HepG2 (cell line): Measurements from ENCODE around the gene FDXR. TPM values are rescaled to one million over a fixed set of nuclear protein-coding genes. Genes with fewer than 3 reads are reported as not detected.

ENCODE experiments used
- ATAC-seq: fragments of 200-7000 bp; cut with Tn5 transposase; 3 replicates; pipeline ENCODE4 v1.9.1; 2020; ENCODE audit warnings: mild to moderate bottlenecking, moderate library complexity
- BruUV-seq: library from RNA; stranded (reverse); fragments of 400-500 nt; replicated peaks from 2 replicates; lab custom pipeline; 2021; lab: Mats Ljungman, UMichigan
- CTCF ChIA-PET: fragments of 300-600 bp; formaldehyde crosslinking; extraction: SDS; loops from one replicate; lab custom pipeline; 2021; ENCODE audit warnings: low total read pairs, inconsistent platforms, low intra/inter-chr PET ratio; lab: Yijun Ruan, JAX
- POLR2A ChIA-PET: fragments of 350-600 bp; sonication (Branson Sonifier 250); formaldehyde crosslinking; loops from one replicate; lab custom pipeline; 2020; ENCODE audit warnings: antibody characterized with exemption, inconsistent platforms; lab: Yijun Ruan, JAX
- DNase-seq: peaks from one replicate; pipeline ENCODE4 v3.0.0-alpha.2; 2015; ENCODE audit warnings: low spot score
- FAIRE-seq: peaks from 3 replicates; lab custom pipeline; 2011; peaks lifted over from hg19 to GRCh38; lab: Jason Lieb, UNC
- H2AFZ ChIP-seq: one replicate; pipeline ENCODE4 v1.6.1; 2011; ENCODE audit warnings: low read length, inconsistent platforms
- H3K27ac ChIP-seq: fragments of 300-600 bp; 3 replicates; pipeline ENCODE4 v1.8.0; 2011; ENCODE audit warnings: mixed run types, mild to moderate bottlenecking, mixed read lengths, low read length, inconsistent platforms; ENCODE audit not compliant: insufficient read depth; ENCODE audit errors: extremely low read length
- H3K27me3 ChIP-seq, 2 experiments: fragments of 200-600 bp in 1 of 2; 2 replicates in 1 of 2; 3 replicates in 1 of 2; pipeline versions ENCODE4 v1.6.0 to v1.8.0; 2011; ENCODE audit warnings: low read length in 2 of 2, mild to moderate bottlenecking in 2 of 2, moderate library complexity in 2 of 2, inconsistent platforms in 1 of 2; ENCODE audit not compliant: insufficient read depth in 2 of 2, control insufficient read depth in 1 of 2
- H3K36me3 ChIP-seq, 2 experiments: fragments of 200-600 bp in 1 of 2; replicated peaks in 1 of 2; 2 replicates in 1 of 2; 3 replicates in 1 of 2; pipeline versions ENCODE4 v1.5.1 to v1.8.0; 2011; ENCODE audit warnings: low read length in 2 of 2, inconsistent platforms in 1 of 2; ENCODE audit not compliant: insufficient read depth in 2 of 2, control insufficient read depth in 1 of 2
- H3K4me1 ChIP-seq: 2 replicates; pipeline ENCODE4 v1.5.1; 2012; ENCODE audit warnings: low read length, inconsistent platforms; ENCODE audit not compliant: insufficient read depth
- H3K4me2 ChIP-seq: 2 replicates; pipeline ENCODE4 v1.6.0; 2011; ENCODE audit warnings: low read depth, low read length, inconsistent platforms
- H3K4me3 ChIP-seq, 3 experiments: fragments of 200-600 bp in 1 of 3; sonication (generic), shearing (Covaris generic) in 1 of 3; replicated peaks in 1 of 3; 2 replicates each; pipeline ENCODE4 v1.5.1; 2011 to 2016; ENCODE audit warnings: low read length in 3 of 3, inconsistent platforms in 2 of 3, low read depth in 2 of 3, mild to moderate bottlenecking in 2 of 3, control low read depth in 1 of 3, mixed read lengths in 1 of 3; ENCODE audit not compliant: insufficient read depth in 1 of 3
- H3K79me2 ChIP-seq: one replicate; pipeline ENCODE4 v1.6.1; 2011; ENCODE audit warnings: low read length, inconsistent platforms; ENCODE audit not compliant: insufficient read depth
- H3K9ac ChIP-seq: 2 replicates; pipeline ENCODE4 v1.6.0; 2011; ENCODE audit warnings: mild to moderate bottlenecking, low read depth, low read length, inconsistent platforms; ENCODE audit not compliant: insufficient read depth
- H3K9me3 ChIP-seq: 2 replicates; pipeline ENCODE4 v1.5.1; 2012; ENCODE audit warnings: mild to moderate bottlenecking, low read length
- H4K20me1 ChIP-seq: 2 replicates; pipeline ENCODE4 v1.6.0; 2011; ENCODE audit warnings: inconsistent platforms, mild to moderate bottlenecking, low read length, moderate library complexity; ENCODE audit not compliant: insufficient read depth
- AHR ChIP-seq: IDR thresholded peaks from 2 replicates; pipeline ENCODE4 v1.6.1; 2018; ENCODE audit warnings: missing genetic modification reagents, missing compliant biosample characterization
- AKAP8 ChIP-seq: sonication (generic); formaldehyde crosslinking; IDR thresholded peaks from 2 replicates; pipeline ENCODE4 v1.5.1; 2020; ENCODE audit warnings: mild to moderate bottlenecking, missing genetic modification reagents
- ARNTL ChIP-seq: sonication (generic); formaldehyde crosslinking; IDR thresholded peaks from 2 replicates; pipeline ENCODE4 v1.4.0; 2020; ENCODE audit warnings: mild to moderate bottlenecking, missing genetic modification reagents
- ATF7-NPFF ChIP-seq: sonication (generic); formaldehyde crosslinking; IDR thresholded peaks from 2 replicates; pipeline ENCODE4 v1.8.1; 2023; ENCODE audit warnings: mild to moderate bottlenecking, low read depth, missing genetic modification reagents, moderate library complexity
- CAMTA2 ChIP-seq: sonication (generic); formaldehyde crosslinking; IDR thresholded peaks from 2 replicates; pipeline ENCODE4 v1.4.0; 2020; ENCODE audit warnings: mild to moderate bottlenecking, missing genetic modification reagents, borderline replicate concordance
- FOXC1 ChIP-seq: sonication (generic); formaldehyde crosslinking; IDR thresholded peaks from 2 replicates; pipeline ENCODE4 v1.8.0; 2022; ENCODE audit warnings: mild to moderate bottlenecking, missing genetic modification reagents, borderline replicate concordance
- HDAC1 ChIP-seq: sonication (generic); formaldehyde crosslinking; IDR thresholded peaks from 2 replicates; pipeline ENCODE4 v1.5.1; 2020; ENCODE audit warnings: mild to moderate bottlenecking, missing genetic modification reagents
- MBD4 ChIP-seq: IDR thresholded peaks from 2 replicates; pipeline ENCODE4 v1.6.1; 2012; ENCODE audit warnings: low read length, inconsistent platforms, borderline replicate concordance
- NCOA1 ChIP-seq: sonication (generic); formaldehyde crosslinking; IDR thresholded peaks from 2 replicates; pipeline ENCODE4 v1.9.0; 2021; ENCODE audit warnings: missing genetic modification reagents
- PHF20 ChIP-seq: sonication (generic); formaldehyde crosslinking; IDR thresholded peaks from 2 replicates; pipeline ENCODE4 v1.5.0; 2020; ENCODE audit warnings: mild to moderate bottlenecking, missing genetic modification reagents
- PHF21A ChIP-seq: sonication (generic); formaldehyde crosslinking; IDR thresholded peaks from 2 replicates; pipeline ENCODE4 v1.5.0; 2020; ENCODE audit warnings: mild to moderate bottlenecking, missing genetic modification reagents
- REPIN1 ChIP-seq: sonication (generic); formaldehyde crosslinking; IDR thresholded peaks from 2 replicates; pipeline ENCODE4 v1.8.0; 2022; ENCODE audit warnings: missing genetic modification reagents, low read depth, mild to moderate bottlenecking, borderline replicate concordance
- RFX5 ChIP-seq: IDR thresholded peaks from 2 replicates; pipeline ENCODE4 v1.6.1; 2011; ENCODE audit warnings: low read depth, low read length, improper control_type of control experiment
- ZNF501 ChIP-seq: sonication (generic); formaldehyde crosslinking; IDR thresholded peaks from 2 replicates; pipeline ENCODE4 v1.5.1; 2020; ENCODE audit warnings: mild to moderate bottlenecking, moderate library complexity, missing genetic modification reagents
- ZNF607 ChIP-seq: sonication (generic); formaldehyde crosslinking; IDR thresholded peaks from 2 replicates; pipeline ENCODE4 v1.5.1; 2020; ENCODE audit warnings: missing genetic modification reagents, mild to moderate bottlenecking, borderline replicate concordance
- ZNF687 ChIP-seq: sonication (generic); formaldehyde crosslinking; IDR thresholded peaks from 2 replicates; pipeline ENCODE4 v1.5.1; 2020; ENCODE audit warnings: mild to moderate bottlenecking, missing genetic modification reagents, moderate library complexity
- ZNF816 ChIP-seq: sonication (generic); formaldehyde crosslinking; IDR thresholded peaks from 2 replicates; pipeline ENCODE4 v1.8.0; 2022; ENCODE audit warnings: missing genetic modification reagents, mild to moderate bottlenecking, borderline replicate concordance
- WGBS: methylation state at CpG from one replicate; pipeline ENCODE4 v1.1.6; 2017; ENCODE audit warnings: low lambda C conversion rate; 5-methylcytosine and 5-hydroxymethylcytosine counted together
- in situ Hi-C: cut with HindIII; loops from 2 replicates; pipeline ENCODE4 v1.10.0; 2017; ENCODE audit warnings: low pct_unique_long_range_greater_than_20kb; ENCODE audit not compliant: extremely low pct_ligation_motif_present
- intact Hi-C: fragments of 100-400 bp; cut with micrococcal nuclease; formaldehyde crosslinking; loops from one replicate; pipeline ENCODE4 v1.10.0; 2022; ENCODE audit not compliant: unreplicated experiment
- polyA plus RNA-seq, 8 experiments: library from polyadenylated mRNA; depleted of rRNA in 3 of 8; stranded (reverse) in 7 of 8; unstranded in 1 of 8; fragments of >200 nt; fragmentation: Illumina TruSeq in 4 of 8; extraction: Trizol in 4 of 8; gene quantifications; 2 replicates each; pipeline versions ENCODE4 v1.2.1 to v1.2.3, GENCODE V29; 2011 to 2016; ENCODE audit warnings: low read depth in 4 of 8, missing spikeins in 1 of 8, mixed read lengths in 1 of 8; ENCODE audit not compliant: insufficient read depth in 1 of 8
- total RNA-seq, 5 experiments: library from RNA; depleted of rRNA; stranded (reverse); fragments of >200 nt; fragmentation: Illumina TruSeq; extraction: Trizol; gene quantifications; 2 replicates each; pipeline ENCODE4 v1.2.3, GENCODE V29; 2016; ENCODE audit warnings: low read depth in 1 of 5
- TF ChIP-seq, protein P1 (sequence below): sonication (generic); formaldehyde crosslinking; IDR thresholded peaks from 2 replicates; pipeline ENCODE4 v1.5.0; 2020; ENCODE audit warnings: mild to moderate bottlenecking, missing genetic modification reagents, moderate library complexity

Gene FDXR
- total and polyA plus RNA-seq, 2 of the 13 experiments (the other 11 are each of a cell fraction or from before 2014, with no cell fraction given) = 23.4 to 116 TPM

DNA sequence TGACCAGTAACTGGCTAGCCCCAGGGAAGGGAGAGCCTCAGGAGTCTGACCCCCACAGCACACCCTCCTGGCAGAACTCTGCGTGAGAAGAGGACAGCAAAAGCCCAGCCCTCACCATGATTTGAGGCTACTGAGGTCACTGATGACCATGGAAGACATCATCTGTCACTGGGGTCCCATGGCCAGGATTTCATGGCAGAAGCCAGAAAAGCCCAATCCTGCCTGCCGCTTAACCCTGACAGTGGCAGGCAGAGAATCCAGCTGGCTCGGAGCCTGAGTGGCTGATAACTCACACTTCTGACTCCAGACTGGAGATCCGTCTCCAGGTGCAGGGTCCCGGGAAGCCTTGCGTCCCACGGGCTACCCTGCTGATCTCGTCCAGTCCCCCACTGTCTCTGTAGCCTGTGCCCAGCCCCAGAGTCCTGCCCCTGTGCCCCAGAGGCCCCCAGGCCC lies 30.6 kb downstream of the FDXR start (continued):
- TF ChIP-seq AKAP8 (CRISPR knock-in tag) = 0 out of 2 replicates have a peak, but pooled peaks have one; percentile 46
- no peak for TF ChIP-seq CAMTA2
- TF ChIP-seq NCOA1 = no peak
- peak; percentile 43; the same call in 1 of the 2 replicates for TF ChIP-seq HDAC1 (CRISPR knock-in tag)
- peak; percentile 85 for TF ChIP-seq RFX5
- TF ChIP-seq, protein P1, sequence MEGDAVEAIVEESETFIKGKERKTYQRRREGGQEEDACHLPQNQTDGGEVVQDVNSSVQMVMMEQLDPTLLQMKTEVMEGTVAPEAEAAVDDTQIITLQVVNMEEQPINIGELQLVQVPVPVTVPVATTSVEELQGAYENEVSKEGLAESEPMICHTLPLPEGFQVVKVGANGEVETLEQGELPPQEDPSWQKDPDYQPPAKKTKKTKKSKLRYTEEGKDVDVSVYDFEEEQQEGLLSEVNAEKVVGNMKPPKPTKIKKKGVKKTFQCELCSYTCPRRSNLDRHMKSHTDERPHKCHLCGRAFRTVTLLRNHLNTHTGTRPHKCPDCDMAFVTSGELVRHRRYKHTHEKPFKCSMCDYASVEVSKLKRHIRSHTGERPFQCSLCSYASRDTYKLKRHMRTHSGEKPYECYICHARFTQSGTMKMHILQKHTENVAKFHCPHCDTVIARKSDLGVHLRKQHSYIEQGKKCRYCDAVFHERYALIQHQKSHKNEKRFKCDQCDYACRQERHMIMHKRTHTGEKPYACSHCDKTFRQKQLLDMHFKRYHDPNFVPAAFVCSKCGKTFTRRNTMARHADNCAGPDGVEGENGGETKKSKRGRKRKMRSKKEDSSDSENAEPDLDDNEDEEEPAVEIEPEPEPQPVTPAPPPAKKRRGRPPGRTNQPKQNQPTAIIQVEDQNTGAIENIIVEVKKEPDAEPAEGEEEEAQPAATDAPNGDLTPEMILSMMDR (CRISPR knock-in tag) = peak; percentile 25
- TF ChIP-seq ATF7-NPFF (CRISPR knock-in tag) = no peak
- 0 out of 2 replicates have a peak, but pooled peaks have one; percentile 26 for TF ChIP-seq AHR
- peak; percentile 57; the same call in 1 of the 2 replicates for TF ChIP-seq ZNF501 (CRISPR knock-in tag)
- TF ChIP-seq PHF21A = no peak
- TF ChIP-seq FOXC1 (CRISPR knock-in tag) = 0 out of 2 replicates have a peak, but pooled peaks have one; percentile 20
- TF ChIP-seq, all 625 proteins: peak for 14

- ATAC-seq = no peak
- POLR2A ChIA-PET = interaction anchor here (1.6 kb wide), 1 partner anchor 32 kb away, joined by 6 read pairs; the partner anchor contains the start of gene FDXR
- no peaks in the 10 kb centered on the region for H3K9me3 ChIP-seq
- H3K27me3 ChIP-seq = peaks cover 0 to 3% of the 10 kb centered on the region in 2 experiments; a peak in 1 of 5 replicates
- H3K36me3 ChIP-seq = peaks cover 3% of the 10 kb centered on the region in 2 experiments; a peak in 1 of 5 replicates
- H4K20me1 ChIP-seq = no peaks in the 10 kb centered on the region
- no peak overlapping the region for H3K27ac ChIP-seq
- BruUV-seq = no TSS peak
- no peak for FAIRE-seq
- H3K4me1 ChIP-seq = peaks cover 16% of the 10 kb centered on the region
- in situ Hi-C loops = no loop called here
- WGBS = 45% methylated on average over 11 of the region's 13 CpGs
- DNase-seq = peak; percentile 28
- CTCF ChIA-PET = no interaction called here
- no peak overlapping the region for H2AFZ ChIP-seq
- no peaks in the 10 kb centered on the region for H3K79me2 ChIP-seq
- H3K4me2 ChIP-seq = no peak overlapping the region
- no peak overlapping the region for H3K9ac ChIP-seq
- intact Hi-C loops = no loop called here
- H3K4me3 ChIP-seq = no peak overlapping the region
- TF ChIP-seq ZNF687 (CRISPR knock-in tag) (peak; percentile 31; the same call in 1 of the 2 replicates), ZNF816 (CRISPR knock-in tag) (no peak), MBD4 (no peak), ZNF607 (no peak), PHF20 (0 out of 2 replicates have a peak, but pooled peaks have one; percentile 4), ARNTL (CRISPR knock-in tag) (peak; percentile 45; the same call in 1 of the 2 replicates), REPIN1 (CRISPR knock-in tag) (no peak)
These were observed 31.7 kb downstream of the FDXR start for GRCh38 chr17:74840989-74841666.
